Endodermal cell (in vitro differentiated cells): ENCODE results near the gene PNLIPRP3. TPM values are rescaled to one million over a fixed set of nuclear protein-coding genes. Genes with fewer than 3 reads are reported as not detected.

Experiments
- DNase-seq: peaks from one replicate; pipeline ENCODE4 v3.0.0-alpha.2; 2017
- H3K27ac ChIP-seq: 2 replicates; pipeline ENCODE4 v1.5.1; 2013; ENCODE audit warnings: mild to moderate bottlenecking, low read depth, low read length, moderate library complexity
- H3K27me3 ChIP-seq: 2 replicates; pipeline ENCODE4 v1.6.1; 2013; ENCODE audit warnings: mild to moderate bottlenecking, low read length, moderate library complexity; ENCODE audit not compliant: insufficient read depth, control insufficient read depth, poor library complexity, severe bottlenecking
- H3K36me3 ChIP-seq: 2 replicates; pipeline ENCODE4 v1.7.0; 2013; ENCODE audit warnings: mild to moderate bottlenecking, low read length, moderate library complexity; ENCODE audit not compliant: control insufficient read depth, insufficient read depth
- H3K4me1 ChIP-seq: one replicate; pipeline ENCODE4 v1.7.0; 2013; ENCODE audit warnings: low read length; ENCODE audit not compliant: control insufficient read depth, insufficient read depth
- H3K4me3 ChIP-seq: 2 replicates; pipeline ENCODE4 v1.5.1; 2013; ENCODE audit warnings: mild to moderate bottlenecking, low read length, moderate library complexity
- H3K9ac ChIP-seq: 2 replicates; pipeline ENCODE4 v1.6.1; 2013; ENCODE audit warnings: mild to moderate bottlenecking, low read length, moderate library complexity; ENCODE audit not compliant: poor library complexity, severe bottlenecking; ENCODE audit errors: extremely low read depth
- H3K9me3 ChIP-seq: 2 replicates; pipeline ENCODE4 v1.6.1; 2013; ENCODE audit warnings: mild to moderate bottlenecking, low read length, moderate library complexity; ENCODE audit not compliant: control insufficient read depth
- H3K27ac Mint-ChIP-seq: 2 replicates; pipeline ENCODE4 v1.8.0; 2020; ENCODE audit warnings: mixed read lengths
- H3K27me3 Mint-ChIP-seq: 2 replicates; pipeline ENCODE4 v1.8.0; 2021; ENCODE audit warnings: mild to moderate bottlenecking, mixed read lengths; ENCODE audit not compliant: insufficient read depth
- H3K36me3 Mint-ChIP-seq: 2 replicates; pipeline ENCODE4 v1.8.0; 2020; ENCODE audit warnings: low read depth, mixed read lengths
- H3K4me1 Mint-ChIP-seq: 2 replicates; pipeline ENCODE4 v1.8.0; 2020; ENCODE audit warnings: mixed read lengths
- H3K4me3 Mint-ChIP-seq: 2 replicates; pipeline ENCODE4 v1.8.0; 2020; ENCODE audit warnings: mild to moderate bottlenecking, moderate library complexity, mixed read lengths
- H3K9me3 Mint-ChIP-seq: 2 replicates; pipeline ENCODE4 v1.8.0; 2020; ENCODE audit warnings: mild to moderate bottlenecking, mixed read lengths
- WGBS, 2 experiments: methylation state at CpG; one replicate each; pipeline versions ENCODE4 v1.1.5 to v1.1.7; 2013; ENCODE audit warnings: missing lambda C conversion rate in 2 of 2, mixed read lengths in 1 of 2; ENCODE audit not compliant: insufficient coverage in 1 of 2, insufficient read length in 1 of 2; 5-methylcytosine and 5-hydroxymethylcytosine counted together
- total RNA-seq, 2 donors: library from RNA; stranded (reverse); fragmentation: NEBNext Ultra II Directional in 1 of 2; extraction: Animal tissue kit (Norgen Biotek cat#: 25700) in 1 of 2; gene quantifications; 2 replicates in 1 of 2; 3 replicates in 1 of 2; pipeline ENCODE4 v1.2.1, GENCODE V29; 2021
- TF ChIP-seq, protein P1 (sequence below): fragments of 200-600 bp; sonication (generic); conservative IDR thresholded peaks from 2 replicates; pipeline ENCODE4 v1.5.0; 2021; ENCODE audit warnings: antibody characterized with exemption, mild to moderate bottlenecking

PNLIPRP3 gene
- total RNA-seq, 2 donors from 2014 or later: not detected

DNA sequence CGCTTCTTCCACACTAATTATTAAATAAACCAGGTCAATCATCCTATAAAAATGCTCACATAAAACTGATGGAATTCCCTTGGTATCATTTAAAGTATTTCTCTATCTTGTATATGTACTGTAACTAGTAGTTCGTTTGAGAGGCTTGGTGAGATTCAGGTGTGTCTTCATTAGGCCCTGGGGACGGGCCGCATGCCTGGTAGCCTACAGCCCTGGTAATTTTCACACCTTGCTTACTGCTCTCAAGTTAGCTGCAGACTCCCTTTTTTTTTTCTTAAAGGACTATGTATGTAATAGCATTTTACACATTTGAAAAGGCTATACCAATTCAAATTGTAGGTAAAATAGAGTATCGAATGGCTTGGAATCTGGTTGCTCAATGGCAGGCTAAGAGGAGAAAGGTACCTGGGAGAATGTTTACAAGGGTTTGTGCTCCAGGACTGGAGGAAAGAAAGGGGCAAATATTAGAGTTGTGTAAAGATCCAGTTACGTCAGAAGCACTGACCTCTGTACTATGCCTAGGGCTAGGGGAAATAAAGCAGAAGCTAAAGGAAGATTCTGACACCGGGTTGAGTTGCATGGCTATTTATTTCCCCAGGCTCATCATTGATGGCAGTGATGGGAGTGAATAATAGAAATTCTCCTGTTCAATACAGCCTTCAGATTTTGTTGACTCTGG lies 59.3 kb downstream of the PNLIPRP3 start:
- WGBS, 2 experiments: 60 to 80% methylated on average over 3 to 7 of the region's 7 CpGs
- Histone ChIP-seq H3K9me3 (no peaks in the 10 kb centered on the region), H3K36me3 (no peaks in the 10 kb centered on the region), H3K27me3 (no peaks in the 10 kb centered on the region), H3K4me1 (no peaks in the 10 kb centered on the region), H3K9ac (no peak overlapping the region), H3K27ac (no peak overlapping the region), H3K4me3 (no peak overlapping the region)
- no peak overlapping the region for H3K4me3 Mint-ChIP-seq
- no peaks in the 10 kb centered on the region for H3K27me3 Mint-ChIP-seq
- peak; percentile 53 for DNase-seq
- TF ChIP-seq, protein P1, sequence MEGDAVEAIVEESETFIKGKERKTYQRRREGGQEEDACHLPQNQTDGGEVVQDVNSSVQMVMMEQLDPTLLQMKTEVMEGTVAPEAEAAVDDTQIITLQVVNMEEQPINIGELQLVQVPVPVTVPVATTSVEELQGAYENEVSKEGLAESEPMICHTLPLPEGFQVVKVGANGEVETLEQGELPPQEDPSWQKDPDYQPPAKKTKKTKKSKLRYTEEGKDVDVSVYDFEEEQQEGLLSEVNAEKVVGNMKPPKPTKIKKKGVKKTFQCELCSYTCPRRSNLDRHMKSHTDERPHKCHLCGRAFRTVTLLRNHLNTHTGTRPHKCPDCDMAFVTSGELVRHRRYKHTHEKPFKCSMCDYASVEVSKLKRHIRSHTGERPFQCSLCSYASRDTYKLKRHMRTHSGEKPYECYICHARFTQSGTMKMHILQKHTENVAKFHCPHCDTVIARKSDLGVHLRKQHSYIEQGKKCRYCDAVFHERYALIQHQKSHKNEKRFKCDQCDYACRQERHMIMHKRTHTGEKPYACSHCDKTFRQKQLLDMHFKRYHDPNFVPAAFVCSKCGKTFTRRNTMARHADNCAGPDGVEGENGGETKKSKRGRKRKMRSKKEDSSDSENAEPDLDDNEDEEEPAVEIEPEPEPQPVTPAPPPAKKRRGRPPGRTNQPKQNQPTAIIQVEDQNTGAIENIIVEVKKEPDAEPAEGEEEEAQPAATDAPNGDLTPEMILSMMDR: no peak
- H3K36me3 Mint-ChIP-seq: peaks cover 4% of the 10 kb centered on the region
- peaks cover 34% of the 10 kb centered on the region for H3K4me1 Mint-ChIP-seq
- no peak overlapping the region for H3K27ac Mint-ChIP-seq
- peaks cover 24% of the 10 kb centered on the region for H3K9me3 Mint-ChIP-seq

DNA sequence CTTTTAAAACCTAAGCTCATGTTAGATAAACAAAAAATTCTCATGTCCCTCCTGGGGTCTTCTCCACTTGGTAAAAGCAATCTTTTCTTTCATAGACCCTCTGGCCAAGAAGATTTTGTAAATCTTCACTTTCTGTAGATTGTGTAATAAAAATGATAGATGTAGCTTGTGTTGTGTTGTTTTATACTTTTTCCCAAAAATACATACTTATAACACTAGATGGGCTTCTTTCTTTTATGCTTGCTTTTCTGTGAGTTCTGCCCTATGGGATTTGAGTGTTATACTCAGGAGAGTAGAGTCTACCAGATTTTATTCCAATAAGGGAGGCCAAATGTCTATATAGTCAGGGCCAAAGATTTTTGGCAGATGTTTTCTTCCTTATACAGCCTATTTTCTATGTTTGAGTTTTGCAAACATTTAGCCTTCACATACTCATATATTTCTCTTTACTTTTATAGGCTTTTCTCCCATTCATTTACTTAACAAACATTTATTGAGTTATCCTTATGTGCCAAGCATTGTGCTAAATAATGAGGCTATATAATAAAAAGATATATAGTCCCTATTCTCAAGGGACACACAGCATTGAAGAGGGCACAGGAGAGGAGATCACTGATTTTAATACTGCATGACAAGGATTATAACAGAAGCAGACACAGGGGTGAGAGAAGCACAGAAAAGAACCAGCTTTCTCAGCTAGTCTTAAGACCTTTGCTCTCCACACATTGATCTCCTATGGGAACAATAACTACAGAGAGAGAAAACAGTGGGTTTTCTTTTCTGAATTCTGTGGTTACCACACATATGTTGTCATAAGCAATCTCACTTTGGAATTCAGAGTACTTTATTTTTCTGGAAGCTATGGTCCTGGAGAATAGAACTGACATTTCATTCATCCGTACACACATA lies 60.1 kb downstream of the PNLIPRP3 start:
- no peaks in the 10 kb centered on the region for H3K36me3 Mint-ChIP-seq

DNA sequence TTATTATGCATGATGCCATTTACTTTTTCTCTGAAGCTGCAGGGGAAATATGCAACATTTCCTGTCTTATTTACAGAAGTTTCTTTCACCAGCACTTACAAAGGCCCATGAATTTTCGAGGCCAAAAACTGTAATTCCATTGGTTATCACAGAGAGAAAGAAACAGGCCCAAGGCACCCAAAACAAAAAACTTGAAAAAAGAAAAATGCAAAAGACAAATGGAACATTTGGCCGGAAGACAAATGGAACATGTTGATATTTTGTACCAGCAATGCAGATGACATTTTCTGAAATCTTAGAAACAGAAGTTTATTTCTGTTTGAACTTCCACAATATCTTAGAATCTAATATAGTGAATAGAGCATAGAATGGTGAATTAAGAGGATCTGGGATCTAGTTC lies 61.8 kb downstream of the PNLIPRP3 start:
- Histone ChIP-seq H3K27me3 (no peaks in the 10 kb centered on the region), H3K9ac (no peak overlapping the region), H3K4me1 (no peaks in the 10 kb centered on the region), H3K4me3 (no peak overlapping the region), H3K36me3 (no peaks in the 10 kb centered on the region), H3K9me3 (peaks cover 3% of the 10 kb centered on the region), H3K27ac (no peak overlapping the region)
- no peaks in the 10 kb centered on the region for H3K27me3 Mint-ChIP-seq
- H3K9me3 Mint-ChIP-seq: peaks cover 5% of the 10 kb centered on the region
- 92% methylated on average over 2 of the region's 2 CpGs; no CpG with 5 or more reads in 1 of the 2 experiments for WGBS, 2 experiments
- H3K36me3 Mint-ChIP-seq: no peaks in the 10 kb centered on the region
- no peak overlapping the region for H3K4me3 Mint-ChIP-seq
- TF ChIP-seq, protein P1: no peak
- no peak for DNase-seq
- H3K27ac Mint-ChIP-seq: no peak overlapping the region
- peaks cover 23% of the 10 kb centered on the region for H3K4me1 Mint-ChIP-seq

More for the DNA sequence above, 60.1 kb downstream of the PNLIPRP3 start:
- Histone ChIP-seq H3K9me3 (no peaks in the 10 kb centered on the region), H3K4me1 (no peaks in the 10 kb centered on the region), H3K36me3 (no peaks in the 10 kb centered on the region), H3K27ac (no peak overlapping the region), H3K27me3 (no peaks in the 10 kb centered on the region), H3K4me3 (no peak overlapping the region), H3K9ac (no peak overlapping the region)
- no peak for DNase-seq
- WGBS, 2 experiments: 80% methylated on average over 1 of the region's 1 CpG; no CpG with 5 or more reads in 1 of the 2 experiments
- Mint-ChIP-seq H3K4me1 (peaks cover 34% of the 10 kb centered on the region), H3K9me3 (peaks cover 16% of the 10 kb centered on the region), H3K27me3 (no peaks in the 10 kb centered on the region), H3K4me3 (no peak overlapping the region), H3K27ac (no peak overlapping the region)
- TF ChIP-seq, protein P1: no peak
